OCI-LY7 (cell line): ENCODE data around the gene SNRPD3. TPM values are rescaled to one million over a fixed set of nuclear protein-coding genes. Genes with fewer than 3 reads are reported as not detected.

Experiments used
- BruUV-seq: library from RNA; stranded (reverse); fragments of 400-500 nt; replicated peaks from 2 replicates; lab custom pipeline; 2021; lab: Mats Ljungman, UMichigan
- CTCF ChIA-PET: fragments of 300-600 bp; sonication (Branson Sonifier 250); formaldehyde crosslinking; loops from one replicate; lab custom pipeline; 2022; ENCODE audit warnings: antibody characterized with exemption; ENCODE audit not compliant: unreplicated experiment; lab: Charles Lee
- POLR2A ChIA-PET: fragments of 300-600 bp; sonication (Branson Sonifier 250); formaldehyde crosslinking; loops from one replicate; lab custom pipeline; 2022; ENCODE audit warnings: antibody characterized with exemption; lab: Charles Lee
- DNase-seq: peaks from one replicate; pipeline ENCODE4 v3.0.0-alpha.2; 2015; ENCODE audit warnings: low spot score
- H2AFZ ChIP-seq: fragments of 200-600 bp; sonication (generic), shearing (Covaris generic); 2 replicates; pipeline ENCODE4 v1.6.1; 2014; ENCODE audit warnings: mild to moderate bottlenecking, antibody characterized with exemption, low read length, moderate library complexity
- H3K27ac ChIP-seq: fragments of 200-600 bp; sonication (generic); 2 replicates; pipeline ENCODE4 v1.5.1; 2014; ENCODE audit warnings: mixed run types, low read depth, mild to moderate bottlenecking, moderate library complexity, low read length, inconsistent platforms; ENCODE audit not compliant: poor library complexity, severe bottlenecking
- H3K36me3 ChIP-seq: fragments of 200-600 bp; sonication (generic); 2 replicates; pipeline ENCODE4 v1.6.1; 2014; ENCODE audit warnings: mild to moderate bottlenecking, antibody characterized with exemption, low read length, moderate library complexity, mixed read lengths; ENCODE audit not compliant: insufficient read depth
- H3K4me1 ChIP-seq: fragments of 200-600 bp; sonication (generic); 2 replicates; pipeline ENCODE4 v1.5.1; 2014; ENCODE audit warnings: mild to moderate bottlenecking, low read length; ENCODE audit not compliant: insufficient read depth, poor library complexity, severe bottlenecking
- H3K4me2 ChIP-seq: fragments of 200-600 bp; sonication (generic); 2 replicates; pipeline ENCODE4 v1.6.1; 2014; ENCODE audit warnings: mild to moderate bottlenecking, low read length
- H3K4me3 ChIP-seq: fragments of 200-600 bp; sonication (generic); 2 replicates; pipeline ENCODE4 v1.5.1; 2014; ENCODE audit warnings: mild to moderate bottlenecking, low read depth, low read length; ENCODE audit not compliant: poor library complexity, severe bottlenecking
- H3K79me2 ChIP-seq: fragments of 200-600 bp; sonication (generic); 2 replicates; pipeline ENCODE4 v1.6.1; 2016; ENCODE audit warnings: low read depth, mild to moderate bottlenecking, low read length, moderate library complexity, mixed read lengths; ENCODE audit not compliant: insufficient read depth
- H3K9me2 ChIP-seq: fragments of 200-600 bp; sonication (generic); 2 replicates; pipeline ENCODE4 v1.6.1; 2016; ENCODE audit warnings: mild to moderate bottlenecking, low read length, mixed read lengths; ENCODE audit not compliant: insufficient read depth
- H3K9me3 ChIP-seq: fragments of 200-600 bp; sonication (generic); 2 replicates; pipeline ENCODE4 v1.6.1; 2014; ENCODE audit warnings: mild to moderate bottlenecking, mixed run types, low read length, mixed read lengths
- H4K20me1 ChIP-seq: fragments of 200-600 bp; sonication (generic); 2 replicates; pipeline ENCODE4 v1.6.1; 2014; ENCODE audit warnings: mild to moderate bottlenecking, antibody characterized with exemption, low read length, moderate library complexity, mixed read lengths; ENCODE audit not compliant: insufficient read depth
- EZH2phosphoT487 ChIP-seq: fragments of 200-600 bp; sonication (generic); IDR thresholded peaks from 2 replicates; pipeline ENCODE4 v1.6.1; 2018; ENCODE audit warnings: low read depth, borderline replicate concordance, mild to moderate bottlenecking, mixed run types, antibody characterized with exemption, low read length, moderate library complexity, mixed read lengths
- intact Hi-C: fragments of 100-400 bp; cut with micrococcal nuclease; formaldehyde crosslinking; loops from one replicate; pipeline ENCODE4 v1.10.0; 2022; ENCODE audit not compliant: unreplicated experiment
- total RNA-seq, 2 experiments: library from RNA; depleted of rRNA in 1 of 2; stranded (reverse); fragments of >200 nt in 1 of 2; shearing (Covaris generic) in 1 of 2; gene quantifications; 2 replicates each; pipeline ENCODE4 v1.2.3, GENCODE V29; 2014 to 2022
- TF ChIP-seq, protein P1 (sequence below): fragments of 200-600 bp; sonication (generic); conservative IDR thresholded peaks from 2 replicates; pipeline ENCODE4 v1.5.1; 2014; ENCODE audit warnings: mild to moderate bottlenecking, antibody characterized with exemption, low read length, moderate library complexity, mixed read lengths

Gene SNRPD3
- total RNA-seq, 2 experiments from 2014 or later: 166 to 264 TPM

DNA sequence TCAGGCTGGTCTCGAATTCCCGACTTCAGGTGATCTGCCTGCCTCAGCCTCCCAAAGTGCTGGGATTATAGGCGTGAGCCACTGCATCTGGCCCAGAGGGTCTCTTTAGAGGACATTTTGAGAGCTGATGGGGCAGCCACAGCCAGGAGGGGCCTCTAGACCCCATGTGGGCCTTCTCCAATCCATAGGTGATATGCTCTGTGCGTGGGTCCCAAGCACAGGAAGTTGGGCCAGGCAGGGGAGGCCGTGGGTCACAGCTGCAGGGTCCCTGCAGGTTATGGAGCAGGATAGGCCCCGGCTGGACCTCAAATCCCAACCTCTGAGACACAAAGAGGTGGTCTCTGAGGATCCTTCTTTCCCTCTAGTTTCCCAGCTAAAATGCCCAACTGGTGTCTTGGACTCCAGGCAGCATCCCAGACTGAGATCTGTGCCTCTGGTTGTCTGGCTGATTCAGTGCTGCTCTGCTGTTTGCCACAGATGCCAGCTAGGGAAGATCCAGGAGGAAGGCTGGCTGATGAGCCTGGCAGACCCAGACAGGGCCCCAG, 35.6 kb downstream of the SNRPD3 start:
- POLR2A ChIA-PET: no interaction called here
- Histone ChIP-seq H3K9me3 (no peaks in the 10 kb centered on the region), H3K9me2 (no peaks in the 10 kb centered on the region), H4K20me1 (no peaks in the 10 kb centered on the region), H3K27ac (no peak overlapping the region), H3K4me1 (no peaks in the 10 kb centered on the region), H3K36me3 (no peaks in the 10 kb centered on the region), H3K4me2 (no peak overlapping the region), H2AFZ (no peak overlapping the region), H3K4me3 (no peak overlapping the region), H3K79me2 (no peaks in the 10 kb centered on the region)
- intact Hi-C loops: no loop called here
- CTCF ChIA-PET: no interaction called here
- no TSS peak for BruUV-seq
- no peak for TF ChIP-seq EZH2phosphoT487
- TF ChIP-seq, protein P1, sequence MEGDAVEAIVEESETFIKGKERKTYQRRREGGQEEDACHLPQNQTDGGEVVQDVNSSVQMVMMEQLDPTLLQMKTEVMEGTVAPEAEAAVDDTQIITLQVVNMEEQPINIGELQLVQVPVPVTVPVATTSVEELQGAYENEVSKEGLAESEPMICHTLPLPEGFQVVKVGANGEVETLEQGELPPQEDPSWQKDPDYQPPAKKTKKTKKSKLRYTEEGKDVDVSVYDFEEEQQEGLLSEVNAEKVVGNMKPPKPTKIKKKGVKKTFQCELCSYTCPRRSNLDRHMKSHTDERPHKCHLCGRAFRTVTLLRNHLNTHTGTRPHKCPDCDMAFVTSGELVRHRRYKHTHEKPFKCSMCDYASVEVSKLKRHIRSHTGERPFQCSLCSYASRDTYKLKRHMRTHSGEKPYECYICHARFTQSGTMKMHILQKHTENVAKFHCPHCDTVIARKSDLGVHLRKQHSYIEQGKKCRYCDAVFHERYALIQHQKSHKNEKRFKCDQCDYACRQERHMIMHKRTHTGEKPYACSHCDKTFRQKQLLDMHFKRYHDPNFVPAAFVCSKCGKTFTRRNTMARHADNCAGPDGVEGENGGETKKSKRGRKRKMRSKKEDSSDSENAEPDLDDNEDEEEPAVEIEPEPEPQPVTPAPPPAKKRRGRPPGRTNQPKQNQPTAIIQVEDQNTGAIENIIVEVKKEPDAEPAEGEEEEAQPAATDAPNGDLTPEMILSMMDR: no peak
- no peak for DNase-seq

DNA sequence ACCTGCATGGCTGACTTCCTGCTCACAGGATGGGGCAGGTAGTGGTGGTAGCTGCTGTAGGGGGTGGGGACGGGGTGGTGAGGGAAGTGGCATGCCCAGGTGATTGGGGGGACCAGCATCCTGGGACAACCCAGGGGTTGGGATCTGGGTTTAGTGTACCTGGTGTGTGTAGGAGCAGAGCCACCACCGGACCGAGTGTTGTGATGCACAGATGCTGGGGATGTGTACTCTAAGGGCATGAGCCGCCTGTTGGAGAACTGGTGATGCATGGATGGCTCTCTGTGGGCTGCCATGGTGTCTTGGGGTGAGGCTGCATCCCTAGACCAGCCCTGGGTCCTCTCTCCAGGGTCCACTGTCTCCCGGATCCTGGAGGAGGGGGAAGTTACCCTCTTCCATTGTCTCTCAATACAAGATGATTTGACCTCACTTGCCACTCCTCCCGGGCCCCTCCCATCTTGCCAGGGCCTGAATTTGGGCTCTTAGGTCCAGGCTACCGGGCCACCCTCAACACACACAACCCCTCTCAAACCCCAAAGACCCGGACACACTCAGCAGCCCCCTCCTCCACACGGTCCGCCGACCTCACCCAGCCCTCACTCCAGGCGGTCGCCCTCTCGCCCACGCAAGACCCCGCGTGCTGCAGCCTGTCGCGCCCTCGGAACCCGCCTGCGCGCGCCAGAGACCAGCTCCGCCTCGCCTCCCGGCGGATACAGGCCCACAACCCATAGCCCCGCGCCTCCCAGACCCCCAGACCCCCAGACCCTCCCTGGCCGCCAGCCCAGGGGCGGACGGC, 36.5 kb downstream of the SNRPD3 start:
- no peaks in the 10 kb centered on the region for H3K36me3 ChIP-seq
- ChIA-PET POLR2A (no interaction called here), CTCF (no interaction called here)
- no peak overlapping the region for H3K27ac ChIP-seq
- TF ChIP-seq EZH2phosphoT487: no peak
- TF ChIP-seq, protein P1: no peak
- BruUV-seq: no TSS peak
- no peak overlapping the region for H3K4me3 ChIP-seq
- no peaks in the 10 kb centered on the region for H3K79me2 ChIP-seq
- H3K4me2 ChIP-seq: peak overlapping the region; percentile 49; the same call in 1 of the 2 replicates
- H3K9me2 ChIP-seq: no peaks in the 10 kb centered on the region
- intact Hi-C loops: no loop called here
- no peaks in the 10 kb centered on the region for H3K9me3 ChIP-seq
- H4K20me1 ChIP-seq: no peaks in the 10 kb centered on the region
- DNase-seq: no peak
- H3K4me1 ChIP-seq: no peaks in the 10 kb centered on the region
- H2AFZ ChIP-seq: no peak overlapping the region
